Calu3 (cell line): ENCODE measurements around the gene SULT1A1. TPM values are rescaled to one million over a fixed set of nuclear protein-coding genes. Genes with fewer than 3 reads are reported as not detected.

Source experiments
- BruUV-seq: library from RNA; stranded (reverse); fragments of 400-500 nt; replicated peaks from 2 replicates; lab custom pipeline; 2021; lab: Mats Ljungman, UMichigan
- CTCF ChIA-PET: fragments of 300-600 bp; sonication (Branson Sonifier 250); formaldehyde crosslinking; loops from one replicate; lab custom pipeline; 2022; ENCODE audit warnings: antibody characterized with exemption; lab: Charles Lee
- DNase-seq: peaks from one replicate; pipeline ENCODE4 v3.0.0; 2022
- H3K27ac Mint-ChIP-seq: one replicate; pipeline ENCODE4 v1.8.0; 2022; ENCODE audit warnings: mixed read lengths; ENCODE audit not compliant: unreplicated experiment
- H3K27me3 Mint-ChIP-seq: one replicate; pipeline ENCODE4 v1.8.0; 2022; ENCODE audit warnings: mixed read lengths; ENCODE audit not compliant: unreplicated experiment
- H3K36me3 Mint-ChIP-seq: one replicate; pipeline ENCODE4 v1.8.0; 2022; ENCODE audit warnings: mild to moderate bottlenecking, moderate library complexity, mixed read lengths; ENCODE audit not compliant: insufficient read depth, unreplicated experiment
- H3K4me1 Mint-ChIP-seq: one replicate; pipeline ENCODE4 v1.8.0; 2022; ENCODE audit warnings: mild to moderate bottlenecking, low read depth, mixed read lengths; ENCODE audit not compliant: unreplicated experiment
- H3K4me3 Mint-ChIP-seq: one replicate; pipeline ENCODE4 v1.8.0; 2022; ENCODE audit warnings: mild to moderate bottlenecking, low read depth, moderate library complexity, mixed read lengths; ENCODE audit not compliant: unreplicated experiment
- H3K9me3 Mint-ChIP-seq: one replicate; pipeline ENCODE4 v1.8.0; 2022; ENCODE audit warnings: low read depth, mixed read lengths; ENCODE audit not compliant: unreplicated experiment
- CTCF ChIP-seq: fragments of 200-600 bp; IDR thresholded peaks from one replicate; pipeline ENCODE4 v1.8.0; 2022; ENCODE audit warnings: antibody characterized with exemption; ENCODE audit not compliant: unreplicated experiment
- intact Hi-C: fragments of 100-400 bp; cut with micrococcal nuclease; formaldehyde crosslinking; loops from one replicate; pipeline ENCODE4 v1.10.0; 2022; ENCODE audit not compliant: unreplicated experiment
- total RNA-seq: library from RNA; stranded (reverse); gene quantifications from 2 replicates; pipeline ENCODE4 v1.2.3, GENCODE V29; 2022

Gene SULT1A1
- total RNA-seq, 1 experiment from 2014 or later: 14.0 TPM

GRCh38 chr16:28590384-28591340 is 19.2 kb downstream of the SULT1A1 start:
- intact Hi-C loops: no loop called here
- no peak overlapping the region for H3K27ac Mint-ChIP-seq
- no peak for TF ChIP-seq CTCF
- no peak for DNase-seq
- H3K27me3 Mint-ChIP-seq: no peaks in the 10 kb centered on the region
- no peak overlapping the region for H3K4me3 Mint-ChIP-seq
- no TSS peak for BruUV-seq
- peaks cover 8% of the 10 kb centered on the region for H3K4me1 Mint-ChIP-seq
- no peaks in the 10 kb centered on the region for H3K9me3 Mint-ChIP-seq
- CTCF ChIA-PET: interaction anchor here (0.6 kb wide), 1 partner anchor 30 kb away, joined by 3 read pairs; no protein-coding TSS in a partner anchor
- peaks cover 19% of the 10 kb centered on the region for H3K36me3 Mint-ChIP-seq

GRCh38 chr16:28589930-28590329 is 19.9 kb downstream of the SULT1A1 start:
- intact Hi-C loops: no loop called here
- no peaks in the 10 kb centered on the region for H3K27me3 Mint-ChIP-seq
- H3K4me3 Mint-ChIP-seq: no peak overlapping the region
- no peak overlapping the region for H3K27ac Mint-ChIP-seq
- CTCF ChIA-PET: no interaction called here
- H3K9me3 Mint-ChIP-seq: no peaks in the 10 kb centered on the region
- TF ChIP-seq CTCF: no peak
- no TSS peak for BruUV-seq
- H3K36me3 Mint-ChIP-seq: peaks cover 19% of the 10 kb centered on the region
- no peak for DNase-seq
- peaks cover 8% of the 10 kb centered on the region for H3K4me1 Mint-ChIP-seq

- H3K4me1 Mint-ChIP-seq: peaks cover 8% of the 10 kb centered on the region
- DNase-seq: no peak
- intact Hi-C loops: no loop called here
- CTCF ChIA-PET: no interaction called here
- no peak overlapping the region for H3K4me3 Mint-ChIP-seq
- H3K27me3 Mint-ChIP-seq: no peaks in the 10 kb centered on the region
- peaks cover 19% of the 10 kb centered on the region for H3K36me3 Mint-ChIP-seq
- no TSS peak for BruUV-seq
- no peak overlapping the region for H3K27ac Mint-ChIP-seq
- no peak for TF ChIP-seq CTCF
- no peaks in the 10 kb centered on the region for H3K9me3 Mint-ChIP-seq
Measured at GRCh38 chr16:28589069-28589468, 20.8 kb downstream of the SULT1A1 start.

- CTCF ChIA-PET: interaction anchor here (0.6 kb wide), 1 partner anchor 40 kb away, joined by 3 read pairs; no protein-coding TSS in a partner anchor
- DNase-seq: no peak
- intact Hi-C loops: no loop called here
- H3K27me3 Mint-ChIP-seq: no peaks in the 10 kb centered on the region
- TF ChIP-seq CTCF: no peak
- no peaks in the 10 kb centered on the region for H3K9me3 Mint-ChIP-seq
- H3K4me1 Mint-ChIP-seq: peaks cover 8% of the 10 kb centered on the region
- H3K36me3 Mint-ChIP-seq: peaks cover 7% of the 10 kb centered on the region
- no peak overlapping the region for H3K27ac Mint-ChIP-seq
- no TSS peak for BruUV-seq
- no peak overlapping the region for H3K4me3 Mint-ChIP-seq
Measured at GRCh38 chr16:28587386-28587785, 22.5 kb downstream of the SULT1A1 start.
